ENCODE measurements around the gene ANKS3.
A peak's percentile ranks its signal among the peaks of the same experiment; 100 is the strongest.

Gene ANKS3

GRCh38 chr16:4734063-4734729, at the start of gene ANKS3, which contains the start of gene DNAAF8:
Gene ANKS3 (minus strand): TSS chr16:4734271. CDS start chr16:4730149, 4,122 bp downstream.
Gene DNAAF8 (plus strand): TSS chr16:4734537. CDS start chr16:4736515, 1,978 bp downstream.
- peak; percentile 96 for DNase-seq (ENCODE audit: low spot score)

DNA sequence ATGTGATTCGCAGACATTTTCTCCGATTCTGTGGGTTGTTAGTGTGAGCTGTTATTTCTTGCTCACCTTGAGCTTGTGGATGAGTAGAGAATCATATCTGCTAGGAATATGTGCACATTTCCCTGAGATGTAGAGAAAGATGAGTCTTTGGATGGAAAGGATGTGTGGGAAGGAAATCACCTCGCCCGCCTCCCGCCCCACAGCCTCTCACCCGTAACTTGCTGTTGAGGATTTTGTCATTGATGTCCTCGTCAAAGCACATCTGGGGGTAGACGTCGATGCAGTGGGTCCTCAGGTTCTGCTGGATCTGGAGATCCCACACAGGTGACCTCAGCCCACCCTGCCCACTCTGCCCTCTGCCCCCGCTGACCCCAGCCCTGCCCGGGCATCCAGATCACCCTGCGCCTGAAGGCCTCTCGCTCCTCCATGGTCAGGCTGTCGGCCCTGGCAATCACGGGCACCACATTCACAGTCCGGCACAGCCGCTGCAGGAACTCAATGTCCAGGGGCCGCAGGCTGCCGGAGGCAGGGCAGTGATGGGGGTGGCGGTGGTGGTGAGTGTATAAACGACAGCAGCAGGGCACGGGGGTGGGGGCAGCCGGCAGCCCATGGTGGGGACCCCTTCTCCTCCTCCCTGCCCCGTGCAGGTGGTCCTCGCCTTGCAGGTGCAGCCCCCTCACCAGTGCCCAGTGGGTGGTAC, 49.3 kb upstream of the ANKS3 start:
- DNase-seq (ENCODE audit: low spot score): no peak

- DNase-seq (ENCODE audit: low spot score): no peak
Observed at GRCh38 chr16:4780235-4780634, 46.2 kb upstream of the ANKS3 start.

DNA sequence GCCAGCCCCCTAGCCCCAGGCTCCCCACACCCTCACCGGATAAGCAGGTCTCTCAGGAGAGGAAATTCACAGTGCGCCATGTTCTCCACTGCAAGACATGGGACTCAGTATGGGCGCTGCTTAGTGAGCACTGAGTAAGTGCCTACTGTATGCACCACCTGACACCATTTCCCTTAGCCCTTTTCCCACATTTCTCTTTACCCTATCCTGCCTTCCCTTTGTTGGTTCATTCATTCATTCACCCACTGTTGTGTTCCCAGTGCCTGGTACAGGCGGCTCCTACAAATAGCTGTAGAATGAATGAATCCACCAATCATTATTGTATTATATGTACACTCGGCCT, 44.0 kb upstream of the ANKS3 start:
- DNase-seq (ENCODE audit: low spot score): no peak

- no peak for DNase-seq (ENCODE audit: low spot score)
Observed at GRCh38 chr16:4777339-4778049, 43.4 kb upstream of the ANKS3 start.

- no peak for DNase-seq (ENCODE audit: low spot score)
Observed at GRCh38 chr16:4776141-4776705, 42.2 kb upstream of the ANKS3 start.

DNA sequence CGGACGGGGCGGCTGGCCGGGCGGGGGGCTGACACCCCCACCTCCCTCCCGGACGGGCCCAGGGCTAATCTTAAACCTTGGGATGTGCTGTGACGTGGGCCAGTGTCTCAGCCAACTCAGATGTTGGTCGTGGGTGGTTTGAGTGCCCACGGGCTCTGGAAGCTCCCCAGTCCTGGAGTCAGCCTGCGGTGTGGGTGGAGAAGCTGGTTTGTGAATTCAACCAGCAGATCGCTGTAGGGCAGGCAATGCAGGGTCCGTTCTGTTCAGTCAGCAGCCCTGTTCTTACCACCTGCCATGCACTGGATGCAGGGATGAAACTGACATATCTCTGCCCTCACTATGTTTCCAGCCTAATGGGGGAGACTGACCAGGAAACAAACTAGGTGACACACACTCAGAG, 40.9 kb upstream of the ANKS3 start:
- no peak for DNase-seq (ENCODE audit: low spot score)

DNA sequence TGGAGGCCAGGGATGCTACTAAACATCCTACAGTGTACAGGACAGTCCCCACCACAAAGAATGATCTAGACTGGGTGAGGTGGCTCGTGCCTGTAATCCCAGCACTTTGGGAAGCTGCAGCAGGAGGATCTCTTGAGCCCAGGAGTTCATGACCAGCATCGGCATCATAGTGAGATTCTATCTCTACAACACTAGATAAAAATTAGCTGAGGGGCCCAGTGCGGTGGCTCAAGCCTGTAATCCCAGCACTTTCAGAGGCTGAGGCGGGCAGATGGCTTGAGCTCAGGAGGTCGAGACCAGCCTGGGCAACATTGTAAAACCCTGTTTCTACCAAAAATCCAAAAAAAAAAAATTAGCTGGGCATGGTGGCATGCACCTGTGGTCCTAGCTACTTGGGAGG, 38.3 kb upstream of the ANKS3 start:
- no peak for DNase-seq (ENCODE audit: low spot score)

GRCh38 chr16:4771646-4772045, 37.6 kb upstream of the ANKS3 start:
- DNase-seq (ENCODE audit: low spot score): no peak

DNA sequence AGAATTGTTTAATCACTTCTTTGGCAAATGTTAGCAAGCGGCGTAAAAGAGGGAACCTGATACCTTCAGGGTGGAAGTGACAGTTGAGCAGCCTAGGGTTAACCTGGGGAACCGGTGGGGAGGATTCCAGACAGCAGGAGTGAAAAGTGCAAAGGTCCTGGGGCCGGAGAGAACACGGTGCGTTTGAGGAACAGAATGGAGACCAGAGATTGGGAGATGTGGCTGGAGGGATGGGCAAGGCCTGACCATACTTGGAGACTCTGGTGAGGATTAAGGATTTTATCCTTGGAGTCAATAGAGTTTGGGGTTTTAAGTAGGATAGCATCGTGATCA, 35.2 kb upstream of the ANKS3 start:
- DNase-seq (ENCODE audit: low spot score): no peak

DNA sequence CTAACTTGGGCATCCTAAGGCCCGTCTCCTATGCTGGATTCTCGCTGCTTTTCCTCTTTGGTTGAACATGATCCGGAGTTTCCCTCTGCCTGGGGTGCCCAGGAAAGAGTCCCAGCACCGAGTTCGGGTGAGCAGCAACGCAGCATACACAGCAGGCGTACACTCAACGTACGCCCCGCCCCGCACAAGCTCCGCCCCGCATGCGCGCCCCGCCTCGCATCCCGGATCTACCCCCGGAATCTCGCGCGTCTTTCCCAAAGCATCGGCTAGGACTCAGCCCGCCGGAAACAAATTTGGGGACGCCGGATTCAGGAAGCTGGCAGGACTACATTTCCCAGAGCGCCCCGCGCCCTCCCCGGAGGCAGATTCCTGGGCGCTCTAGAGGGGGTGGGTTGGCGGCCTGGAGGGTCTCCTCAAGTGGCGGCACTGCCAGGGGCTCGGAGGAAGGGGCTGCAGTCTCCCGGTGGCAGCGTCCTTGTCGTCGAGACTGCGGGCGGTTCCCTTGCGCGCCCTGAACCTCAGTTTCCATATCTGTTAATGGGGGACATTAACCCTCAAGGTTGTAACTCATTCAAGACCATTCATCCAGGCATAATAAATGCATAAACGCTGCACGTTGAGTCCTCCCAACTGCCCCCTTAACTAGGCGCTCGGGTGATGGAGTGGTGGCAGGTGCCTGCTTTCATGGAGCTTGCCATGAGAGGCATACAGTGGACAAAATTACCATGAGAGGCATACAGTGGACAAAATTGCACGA, 34.7 kb upstream of the ANKS3 start:
- peak; percentile 94 for DNase-seq (ENCODE audit: low spot score)

DNA sequence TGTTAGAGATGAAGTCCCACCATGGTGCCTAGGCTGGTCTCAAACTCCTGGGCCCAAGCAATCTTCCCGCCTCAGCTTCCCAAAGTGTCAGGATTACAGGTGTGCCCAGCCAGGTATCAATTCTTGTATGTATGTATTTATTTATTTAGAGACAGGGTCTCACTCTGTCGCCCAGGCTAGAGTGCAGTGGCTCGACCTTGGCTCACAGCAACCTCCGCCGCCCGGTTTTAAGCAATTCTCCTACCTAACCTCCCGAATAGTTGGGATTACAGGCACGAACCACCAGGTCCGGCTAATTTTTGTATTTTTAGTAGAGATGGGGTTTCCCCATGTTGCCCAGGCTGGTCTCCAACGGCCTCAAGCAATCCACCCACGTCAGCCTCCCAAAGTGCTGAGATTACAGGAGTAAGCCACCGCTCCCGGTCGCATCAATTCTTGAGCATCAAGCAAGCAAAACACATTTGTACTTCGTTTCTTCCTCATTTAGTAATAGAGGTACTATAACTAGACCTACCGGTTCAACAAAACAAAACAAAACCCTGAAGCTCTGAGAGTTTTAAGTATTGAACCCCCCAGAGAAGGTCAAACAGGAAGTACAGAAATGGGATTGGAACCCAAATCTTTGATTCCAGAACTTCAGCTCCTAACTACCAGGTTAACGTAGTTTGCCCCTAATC, 33.9 kb upstream of the ANKS3 start:
- DNase-seq (ENCODE audit: low spot score): no peak

- DNase-seq (ENCODE audit: low spot score): peak; percentile 95
Observed at GRCh38 chr16:4766875-4767628, 33.0 kb upstream of the ANKS3 start, which contains the start of gene ZNF500. Gene ZNF500 (minus strand): TSS chr16:4767162. CDS start chr16:4765978, 1,184 bp downstream.

DNA sequence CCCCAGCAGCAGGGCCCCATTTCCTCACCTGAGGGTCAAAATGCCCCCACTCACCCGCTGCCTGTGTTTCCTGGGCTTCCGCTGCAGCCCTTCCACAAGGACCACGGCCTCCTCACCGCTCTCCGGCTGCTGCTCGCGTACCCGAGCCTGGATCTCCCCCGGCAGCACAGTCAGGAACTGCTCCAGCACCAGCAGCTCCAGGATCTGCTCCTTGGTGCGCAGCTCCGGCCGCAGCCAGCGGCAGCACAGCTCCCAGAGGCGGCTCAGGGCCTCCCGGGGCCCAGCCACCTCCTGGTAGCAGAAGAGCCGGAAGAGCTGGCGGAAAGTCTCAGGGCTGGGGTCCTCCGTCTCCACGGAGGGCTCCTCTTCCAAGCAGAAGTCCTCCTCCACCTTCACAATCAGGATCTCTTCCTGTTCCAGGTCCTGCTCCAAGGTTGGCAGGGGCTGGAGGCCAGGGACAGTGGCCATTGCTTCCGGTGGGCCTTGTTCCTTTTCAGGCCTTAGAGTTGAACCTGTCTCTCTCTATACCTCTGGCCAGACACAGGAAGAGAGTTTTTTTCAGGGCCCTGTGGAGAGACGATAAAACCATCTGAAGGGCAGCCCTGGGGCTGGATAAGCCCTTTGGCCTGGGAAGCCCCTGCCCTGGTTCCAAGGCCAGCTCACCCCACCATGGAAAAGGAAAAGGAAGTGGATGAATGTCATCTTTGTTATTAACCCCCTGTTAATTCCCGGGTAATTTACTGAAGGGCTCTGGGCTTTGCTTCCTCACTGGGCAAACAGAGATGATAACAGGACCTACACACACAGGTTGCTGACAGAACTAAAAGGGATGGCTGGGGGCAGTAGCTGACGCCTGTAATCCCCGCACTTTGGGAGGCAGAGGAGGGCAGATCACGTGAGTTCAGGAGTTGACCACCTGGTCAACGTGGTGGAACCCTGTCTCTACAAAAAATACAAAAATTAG, 31.7 kb upstream of the ANKS3 start:
- no peak for DNase-seq (ENCODE audit: low spot score)

GRCh38 chr16:4763791-4764190, 29.7 kb upstream of the ANKS3 start:
- DNase-seq (ENCODE audit: low spot score): no peak

GRCh38 chr16:4762205-4762604, 28.1 kb upstream of the ANKS3 start:
- no peak for DNase-seq (ENCODE audit: low spot score)

- DNase-seq (ENCODE audit: low spot score): no peak
Observed at GRCh38 chr16:4760221-4760910, 26.3 kb upstream of the ANKS3 start.

DNA sequence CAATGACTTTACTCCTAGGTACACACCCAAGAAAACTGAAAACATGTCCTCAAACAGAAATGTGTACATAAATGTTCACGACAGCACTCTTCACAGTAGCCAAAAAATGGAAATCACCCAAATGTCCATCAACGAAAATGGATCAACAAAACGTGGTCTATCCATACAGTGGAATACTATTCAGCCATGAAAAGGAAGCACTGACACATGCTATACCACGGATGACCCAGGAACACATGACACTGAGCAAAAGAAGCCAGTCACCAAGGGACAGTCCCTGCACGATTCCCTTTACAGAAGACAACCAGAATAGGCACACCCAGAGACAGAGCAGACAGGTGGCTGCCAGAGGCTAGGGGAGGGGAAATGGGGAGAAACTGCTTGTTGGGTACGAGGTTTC, 21.6 kb upstream of the ANKS3 start:
- no peak for DNase-seq (ENCODE audit: low spot score)

GRCh38 chr16:4754865-4755264, 20.8 kb upstream of the ANKS3 start:
- DNase-seq (ENCODE audit: low spot score): no peak
